ENCODE measurements around the gene USP40.

The USP40 gene

DNA sequence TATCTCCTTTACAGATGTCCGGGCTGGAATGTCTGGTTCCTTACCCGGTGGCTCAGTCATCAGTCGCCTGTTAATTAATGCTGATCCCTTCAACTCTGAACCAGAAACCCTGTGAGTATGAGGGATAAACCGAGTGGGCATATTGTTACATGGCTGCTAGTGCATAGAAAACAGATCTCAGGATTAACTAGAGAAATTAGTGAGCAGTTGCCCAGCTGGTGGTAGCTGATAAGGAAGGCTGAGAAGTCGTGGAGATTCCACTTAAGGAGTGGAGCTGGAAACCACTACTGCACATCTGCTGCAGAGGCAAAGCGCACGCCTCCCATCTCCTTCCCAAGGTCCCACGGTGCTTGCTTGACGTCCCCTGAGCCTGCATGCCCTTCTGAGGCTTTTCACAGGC lies 114.6 kb downstream of the USP40 start:
- TF ChIP-seq, protein P1, sequence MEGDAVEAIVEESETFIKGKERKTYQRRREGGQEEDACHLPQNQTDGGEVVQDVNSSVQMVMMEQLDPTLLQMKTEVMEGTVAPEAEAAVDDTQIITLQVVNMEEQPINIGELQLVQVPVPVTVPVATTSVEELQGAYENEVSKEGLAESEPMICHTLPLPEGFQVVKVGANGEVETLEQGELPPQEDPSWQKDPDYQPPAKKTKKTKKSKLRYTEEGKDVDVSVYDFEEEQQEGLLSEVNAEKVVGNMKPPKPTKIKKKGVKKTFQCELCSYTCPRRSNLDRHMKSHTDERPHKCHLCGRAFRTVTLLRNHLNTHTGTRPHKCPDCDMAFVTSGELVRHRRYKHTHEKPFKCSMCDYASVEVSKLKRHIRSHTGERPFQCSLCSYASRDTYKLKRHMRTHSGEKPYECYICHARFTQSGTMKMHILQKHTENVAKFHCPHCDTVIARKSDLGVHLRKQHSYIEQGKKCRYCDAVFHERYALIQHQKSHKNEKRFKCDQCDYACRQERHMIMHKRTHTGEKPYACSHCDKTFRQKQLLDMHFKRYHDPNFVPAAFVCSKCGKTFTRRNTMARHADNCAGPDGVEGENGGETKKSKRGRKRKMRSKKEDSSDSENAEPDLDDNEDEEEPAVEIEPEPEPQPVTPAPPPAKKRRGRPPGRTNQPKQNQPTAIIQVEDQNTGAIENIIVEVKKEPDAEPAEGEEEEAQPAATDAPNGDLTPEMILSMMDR (conservative IDR thresholded peaks at IDR 0.05; ENCODE audit: control insufficient read depth, insufficient read depth, low read depth, low read length) = no peak
- no peak for DNase-seq (ENCODE audit: low read depth)

GRCh38 chr2:233450864-233451575 lies 115.6 kb downstream of the USP40 start:
- TF ChIP-seq, protein P1 (conservative IDR thresholded peaks at IDR 0.05; ENCODE audit: control insufficient read depth, insufficient read depth, low read depth, low read length) = no peak
- DNase-seq (ENCODE audit: low read depth) = no peak
- H3K4me3 ChIP-seq (ENCODE audit: control insufficient read depth, low read depth, low read length) = no peak overlapping the region

More for the DNA sequence above, 114.6 kb downstream of the USP40 start:
- H3K4me3 ChIP-seq (ENCODE audit: control insufficient read depth, low read depth, low read length) = no peak overlapping the region

GRCh38 chr2:233449921-233450863 lies 116.4 kb downstream of the USP40 start:
- no peak for DNase-seq (ENCODE audit: low read depth)
- TF ChIP-seq, protein P1 (conservative IDR thresholded peaks at IDR 0.05; ENCODE audit: control insufficient read depth, insufficient read depth, low read depth, low read length) = no peak
- no peak overlapping the region for H3K4me3 ChIP-seq (ENCODE audit: control insufficient read depth, low read depth, low read length)

DNA sequence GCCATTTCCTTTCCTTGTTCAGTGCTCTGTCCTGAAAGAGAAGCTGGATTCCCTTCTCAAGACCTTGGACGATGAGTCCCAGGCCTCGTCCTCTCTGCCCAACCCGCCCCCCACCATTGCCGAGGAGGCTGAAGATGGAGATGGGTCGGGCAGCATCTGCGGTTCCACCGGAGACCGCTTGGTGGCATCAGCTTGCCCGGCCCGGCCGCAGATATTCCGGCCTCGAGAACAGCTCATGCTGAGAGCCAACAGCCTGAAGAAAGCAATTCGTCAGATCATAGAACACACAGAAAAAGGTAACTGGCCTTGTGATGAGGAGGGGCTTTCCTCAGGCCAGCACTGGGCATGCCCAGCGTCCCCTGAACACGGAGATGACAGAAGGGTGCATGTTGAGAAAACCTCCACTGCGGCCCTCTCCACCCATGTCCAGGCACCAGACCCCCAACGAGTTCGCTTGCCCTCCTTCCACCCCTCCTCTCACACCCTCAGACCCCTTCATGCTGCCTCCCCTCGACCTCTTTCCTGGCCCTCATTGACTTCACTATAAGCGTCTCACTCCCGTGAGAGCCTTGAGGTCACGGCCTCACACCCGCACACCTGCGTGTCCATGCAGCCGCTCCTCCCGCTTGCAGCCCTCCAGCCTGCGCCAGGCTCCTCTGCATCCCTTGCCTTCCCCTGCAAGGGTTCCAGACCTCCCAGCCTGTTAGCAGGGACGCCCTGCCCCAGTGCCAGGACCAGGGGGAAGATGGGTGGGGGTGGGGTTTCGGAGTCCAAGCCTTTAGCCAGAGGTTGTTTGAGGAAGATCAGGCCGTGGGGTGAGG lies 117.3 kb downstream of the USP40 start:
- H3K4me3 ChIP-seq (ENCODE audit: control insufficient read depth, low read depth, low read length) = no peak overlapping the region
- DNase-seq (ENCODE audit: low read depth) = peak; percentile 40
- TF ChIP-seq, protein P1 (conservative IDR thresholded peaks at IDR 0.05; ENCODE audit: control insufficient read depth, insufficient read depth, low read depth, low read length) = peak; percentile 51

DNA sequence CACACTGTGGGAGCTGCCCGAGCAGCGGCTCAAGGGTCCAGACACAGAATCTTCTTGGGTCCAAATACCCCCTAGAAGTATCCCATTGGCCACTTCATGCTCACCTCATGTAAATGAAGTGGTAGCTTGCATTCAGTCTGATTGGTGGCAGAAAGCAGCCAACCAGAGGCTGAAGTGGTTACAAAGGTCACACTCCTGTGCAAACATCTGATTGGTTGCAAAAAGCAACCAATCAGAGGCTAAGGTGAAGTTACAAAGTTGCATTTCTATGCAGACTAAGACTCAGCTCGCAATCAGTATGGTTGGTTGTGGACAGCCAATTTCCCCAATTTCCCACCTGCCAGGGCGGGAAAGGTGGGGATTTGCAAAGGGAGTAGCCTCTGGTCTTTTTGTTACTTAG lies 118.0 kb downstream of the USP40 start:
- DNase-seq (ENCODE audit: low read depth) = peak; percentile 20
- TF ChIP-seq, protein P1 (conservative IDR thresholded peaks at IDR 0.05; ENCODE audit: control insufficient read depth, insufficient read depth, low read depth, low read length) = no peak
- H3K4me3 ChIP-seq (ENCODE audit: control insufficient read depth, low read depth, low read length) = no peak overlapping the region

DNA sequence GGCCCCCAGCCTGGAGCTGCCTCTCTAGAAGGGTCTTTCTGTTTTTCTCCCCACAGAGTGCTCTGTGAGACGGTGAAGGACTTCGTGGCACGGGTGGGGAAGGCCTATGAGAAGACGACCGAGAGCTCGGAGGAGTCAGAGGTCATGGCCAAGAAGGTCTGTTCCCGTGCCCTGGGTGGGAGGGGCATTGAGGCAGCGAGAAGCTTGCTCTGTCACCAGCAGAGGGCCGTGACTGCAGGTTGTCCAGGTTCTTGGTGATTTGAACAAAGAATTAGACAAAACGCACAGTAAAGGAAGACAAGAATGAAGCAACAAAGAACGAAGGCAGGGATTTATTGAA lies 118.4 kb downstream of the USP40 start:
- TF ChIP-seq, protein P1 (conservative IDR thresholded peaks at IDR 0.05; ENCODE audit: control insufficient read depth, insufficient read depth, low read depth, low read length) = peak; percentile 5
- H3K4me3 ChIP-seq (ENCODE audit: control insufficient read depth, low read depth, low read length) = no peak overlapping the region
- no peak for DNase-seq (ENCODE audit: low read depth)

Measured in fibroblast of mammary gland (primary cell).